ENCODE data around the gene CYBA.

- TF ChIP-seq CTCF (IDR thresholded peaks at IDR 0.05) (no peak), ZFX (IDR thresholded peaks at IDR 0.05; ENCODE audit: borderline replicate concordance) (no peak)
These were observed 11.4 kb downstream of the CYBA start for GRCh38 chr16:88639231-88640038.
